ENCODE data around the gene ZNF462. TPM values are rescaled to one million over a fixed set of nuclear protein-coding genes. Genes with fewer than 3 reads are reported as not detected.

ZNF462 gene
- total RNA-seq, 1 donor from 2014 or later: 25.8 TPM

DNA sequence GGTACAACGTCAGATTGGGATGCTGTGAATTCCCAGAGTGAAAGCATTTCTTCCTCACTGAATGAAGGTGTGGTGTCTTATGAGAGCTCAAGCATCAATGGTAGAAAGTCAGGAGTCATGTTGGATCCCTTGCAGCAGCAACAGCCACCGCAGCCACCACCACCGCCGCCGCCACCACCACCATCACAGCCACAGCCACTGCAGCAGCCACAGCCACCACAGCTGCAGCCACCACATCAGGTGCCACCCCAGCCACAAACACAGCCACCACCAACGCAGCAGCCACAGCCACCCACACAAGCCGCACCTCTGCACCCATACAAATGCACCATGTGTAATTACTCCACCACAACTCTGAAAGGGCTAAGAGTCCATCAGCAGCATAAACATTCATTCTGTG lies 62.4 kb downstream of the ZNF462 start:
- Mint-ChIP-seq H3K4me1 (ENCODE audit: low read depth) (peaks cover 29% of the 10 kb centered on the region), H3K27ac (ENCODE audit: unreplicated experiment) (no peak overlapping the region), H3K27me3 (ENCODE audit: low read depth) (no peaks in the 10 kb centered on the region), H3K36me3 (ENCODE audit: low read depth) (peaks cover 39% of the 10 kb centered on the region), H3K4me3 (ENCODE audit: unreplicated experiment) (no peak overlapping the region), H3K9me3 (ENCODE audit: low read depth) (no peaks in the 10 kb centered on the region)
- TF ChIP-seq, protein P1, sequence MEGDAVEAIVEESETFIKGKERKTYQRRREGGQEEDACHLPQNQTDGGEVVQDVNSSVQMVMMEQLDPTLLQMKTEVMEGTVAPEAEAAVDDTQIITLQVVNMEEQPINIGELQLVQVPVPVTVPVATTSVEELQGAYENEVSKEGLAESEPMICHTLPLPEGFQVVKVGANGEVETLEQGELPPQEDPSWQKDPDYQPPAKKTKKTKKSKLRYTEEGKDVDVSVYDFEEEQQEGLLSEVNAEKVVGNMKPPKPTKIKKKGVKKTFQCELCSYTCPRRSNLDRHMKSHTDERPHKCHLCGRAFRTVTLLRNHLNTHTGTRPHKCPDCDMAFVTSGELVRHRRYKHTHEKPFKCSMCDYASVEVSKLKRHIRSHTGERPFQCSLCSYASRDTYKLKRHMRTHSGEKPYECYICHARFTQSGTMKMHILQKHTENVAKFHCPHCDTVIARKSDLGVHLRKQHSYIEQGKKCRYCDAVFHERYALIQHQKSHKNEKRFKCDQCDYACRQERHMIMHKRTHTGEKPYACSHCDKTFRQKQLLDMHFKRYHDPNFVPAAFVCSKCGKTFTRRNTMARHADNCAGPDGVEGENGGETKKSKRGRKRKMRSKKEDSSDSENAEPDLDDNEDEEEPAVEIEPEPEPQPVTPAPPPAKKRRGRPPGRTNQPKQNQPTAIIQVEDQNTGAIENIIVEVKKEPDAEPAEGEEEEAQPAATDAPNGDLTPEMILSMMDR (IDR thresholded peaks at IDR 0.05): no peak
- DNase-seq (ENCODE audit: low spot score): peak; percentile 72

- no peaks in the 10 kb centered on the region for H3K27me3 Mint-ChIP-seq (ENCODE audit: low read depth)
- H3K9me3 Mint-ChIP-seq (ENCODE audit: low read depth): no peaks in the 10 kb centered on the region
- no peak overlapping the region for H3K27ac Mint-ChIP-seq (ENCODE audit: unreplicated experiment)
- no peak for DNase-seq (ENCODE audit: low spot score)
- TF ChIP-seq, protein P1 (IDR thresholded peaks at IDR 0.05): no peak
- H3K4me3 Mint-ChIP-seq (ENCODE audit: unreplicated experiment): no peak overlapping the region
- peaks cover 59% of the 10 kb centered on the region for H3K36me3 Mint-ChIP-seq (ENCODE audit: low read depth)
- peaks cover 11% of the 10 kb centered on the region for H3K4me1 Mint-ChIP-seq (ENCODE audit: low read depth)
Observed at GRCh38 chr9:106927916-106928315, 65.0 kb downstream of the ZNF462 start.

DNA sequence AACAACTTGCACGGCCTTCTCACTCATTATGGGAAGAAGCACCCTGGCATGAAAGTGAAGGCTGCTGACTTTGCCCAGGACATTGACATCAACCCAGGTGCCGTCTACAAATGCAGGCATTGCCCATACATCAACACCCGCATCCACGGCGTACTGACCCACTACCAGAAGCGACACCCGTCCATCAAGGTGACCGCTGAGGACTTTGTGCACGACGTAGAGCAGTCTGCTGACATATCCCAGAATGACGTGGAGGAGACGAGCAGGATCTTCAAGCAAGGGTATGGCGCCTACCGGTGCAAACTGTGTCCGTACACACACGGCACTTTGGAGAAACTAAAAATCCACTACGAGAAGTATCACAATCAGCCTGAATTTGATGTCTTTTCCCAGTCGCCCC lies 65.4 kb downstream of the ZNF462 start:
- H3K4me3 Mint-ChIP-seq (ENCODE audit: unreplicated experiment): no peak overlapping the region
- no peaks in the 10 kb centered on the region for H3K27me3 Mint-ChIP-seq (ENCODE audit: low read depth)
- H3K27ac Mint-ChIP-seq (ENCODE audit: unreplicated experiment): no peak overlapping the region
- TF ChIP-seq, protein P1 (IDR thresholded peaks at IDR 0.05): no peak
- DNase-seq (ENCODE audit: low spot score): peak; percentile 73
- no peaks in the 10 kb centered on the region for H3K9me3 Mint-ChIP-seq (ENCODE audit: low read depth)
- peaks cover 57% of the 10 kb centered on the region for H3K36me3 Mint-ChIP-seq (ENCODE audit: low read depth)
- H3K4me1 Mint-ChIP-seq (ENCODE audit: low read depth): peaks cover 12% of the 10 kb centered on the region

DNA sequence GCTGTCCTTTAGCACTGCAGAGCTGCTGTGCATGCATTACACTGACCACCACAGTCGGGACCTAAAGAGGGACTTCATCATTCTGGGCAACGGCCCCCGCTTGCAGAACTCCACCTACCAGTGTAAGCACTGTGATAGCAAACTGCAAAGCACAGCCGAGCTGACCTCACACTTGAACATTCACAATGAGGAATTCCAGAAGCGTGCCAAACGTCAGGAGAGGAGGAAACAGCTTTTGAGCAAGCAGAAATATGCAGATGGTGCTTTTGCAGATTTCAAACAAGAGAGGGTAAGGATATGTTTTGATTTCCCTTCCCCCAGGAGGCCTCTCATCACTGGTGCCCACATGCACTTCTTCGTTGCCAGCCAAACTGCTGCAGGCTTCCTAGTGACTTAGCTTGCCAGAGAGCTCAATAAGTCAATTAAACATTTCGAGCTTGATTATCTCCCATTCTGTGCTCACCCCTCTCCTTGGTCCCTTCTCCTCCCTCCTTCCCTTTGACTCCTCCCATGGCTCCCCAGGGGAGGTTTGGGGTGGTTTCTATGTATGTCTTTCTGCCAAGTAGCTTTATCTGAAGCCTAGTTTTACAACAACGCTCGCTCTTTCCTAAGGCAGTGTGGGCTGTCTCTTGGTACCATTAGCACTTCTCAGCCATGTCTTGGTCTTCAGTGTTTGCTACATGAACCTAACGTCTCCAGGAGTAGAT lies 66.7 kb downstream of the ZNF462 start:
- peak overlapping the region; percentile 18 for H3K27ac Mint-ChIP-seq (ENCODE audit: unreplicated experiment)

GRCh38 chr9:106930477-106930876 lies 67.5 kb downstream of the ZNF462 start:
- TF ChIP-seq, protein P1 (IDR thresholded peaks at IDR 0.05): no peak
- Mint-ChIP-seq H3K27me3 (ENCODE audit: low read depth) (no peaks in the 10 kb centered on the region), H3K4me1 (ENCODE audit: low read depth) (peaks cover 16% of the 10 kb centered on the region), H3K9me3 (ENCODE audit: low read depth) (no peaks in the 10 kb centered on the region), H3K36me3 (ENCODE audit: low read depth) (peaks cover 53% of the 10 kb centered on the region), H3K27ac (ENCODE audit: unreplicated experiment) (no peak overlapping the region), H3K4me3 (ENCODE audit: unreplicated experiment) (no peak overlapping the region)
- DNase-seq (ENCODE audit: low spot score): no peak

More for the DNA sequence above, 66.7 kb downstream of the ZNF462 start:
- TF ChIP-seq, protein P1 (IDR thresholded peaks at IDR 0.05): no peak
- no peak for DNase-seq (ENCODE audit: low spot score)
- Mint-ChIP-seq H3K4me3 (ENCODE audit: unreplicated experiment) (no peak overlapping the region), H3K9me3 (ENCODE audit: low read depth) (no peaks in the 10 kb centered on the region), H3K4me1 (ENCODE audit: low read depth) (peaks cover 16% of the 10 kb centered on the region), H3K36me3 (ENCODE audit: low read depth) (peaks cover 57% of the 10 kb centered on the region), H3K27me3 (ENCODE audit: low read depth) (no peaks in the 10 kb centered on the region)

All from chondrocyte (in vitro differentiated cells).